ENCODE measurements around the gene CAMK1D. TPM values are rescaled to one million over a fixed set of nuclear protein-coding genes. Genes with fewer than 3 reads are reported as not detected.
"Not testable (repeated sequence)": the region's sequence is repeated elsewhere in the genome, so short reads cannot be mapped to it uniquely, and the experiment has no call there.

The CAMK1D gene
- total and polyA plus RNA-seq, 4 donors = 1.9 to 19.0 (median 7.6) TPM

- H3K4me1 ChIP-seq (ENCODE audit: control insufficient read depth in 1 of 2, insufficient read depth in 2 of 2, low read length in 2 of 2) = no peaks in the 10 kb centered on the region
- 87 to 89% methylated on average over 6 of the region's 6 CpGs for WGBS, 2 donors
- no peak overlapping the region for H3K4me3 ChIP-seq (ENCODE audit: low read length in 2 of 2)
- intact Hi-C loops (cut with DNase I) = loop anchor here in 1 of 2 donors (2.0 kb wide), 1 partner anchor 29 kb away; no protein-coding TSS in a partner anchor
- H3K9me3 ChIP-seq (ENCODE audit: control insufficient read depth, low read length) = no peaks in the 10 kb centered on the region
- H3K27me3 ChIP-seq (ENCODE audit: control insufficient read depth in 1 of 2, insufficient read depth in 2 of 2, low read length in 1 of 2) = no peaks in the 10 kb centered on the region
- DNase-seq (no peak), ATAC-seq (ENCODE audit: low FRiP score) (no peak)
- no peaks in the 10 kb centered on the region for H3K36me3 ChIP-seq (ENCODE audit: control insufficient read depth in 1 of 2, insufficient read depth in 2 of 2, low read length in 1 of 2)
- H3K27ac ChIP-seq (ENCODE audit: low read depth in 1 of 2, low read length in 2 of 2) = no peak overlapping the region
Observed at GRCh38 chr10:12542133-12542670, 192.9 kb downstream of the CAMK1D start.

- no peaks in the 10 kb centered on the region for H3K4me1 ChIP-seq (ENCODE audit: control insufficient read depth in 1 of 2, insufficient read depth in 2 of 2, low read length in 2 of 2)
- DNase-seq = no peak
- 63 to 65% methylated on average over 3 of the region's 3 CpGs for WGBS, 2 donors
- no peak overlapping the region for H3K4me3 ChIP-seq (ENCODE audit: low read length in 2 of 2)
- H3K27ac ChIP-seq (ENCODE audit: low read depth in 1 of 2, low read length in 2 of 2) = no peak overlapping the region
- no peaks in the 10 kb centered on the region for H3K36me3 ChIP-seq (ENCODE audit: control insufficient read depth in 1 of 2, insufficient read depth in 2 of 2, low read length in 1 of 2)
- H3K9me3 ChIP-seq (ENCODE audit: control insufficient read depth, low read length) = no peaks in the 10 kb centered on the region
- ATAC-seq (ENCODE audit: low FRiP score) = no peak
- intact Hi-C loops (cut with DNase I) = loop anchor here in 1 of 2 donors (2.0 kb wide), 1 partner anchor 31 kb away; no protein-coding TSS in a partner anchor
- no peaks in the 10 kb centered on the region for H3K27me3 ChIP-seq (ENCODE audit: control insufficient read depth in 1 of 2, insufficient read depth in 2 of 2, low read length in 1 of 2)
Observed at GRCh38 chr10:12543589-12543988, 194.2 kb downstream of the CAMK1D start.

GRCh38 chr10:12546160-12546802 is 196.9 kb downstream of the CAMK1D start:
- H3K9me3 ChIP-seq (ENCODE audit: control insufficient read depth, low read length); H3K4me1 ChIP-seq (ENCODE audit: control insufficient read depth in 1 of 2, insufficient read depth in 2 of 2, low read length in 2 of 2); DNase-seq; H3K36me3 ChIP-seq (ENCODE audit: control insufficient read depth in 1 of 2, insufficient read depth in 2 of 2, low read length in 1 of 2); H3K27ac ChIP-seq (ENCODE audit: low read depth in 1 of 2, low read length in 2 of 2); H3K4me3 ChIP-seq (ENCODE audit: low read length in 2 of 2); ATAC-seq (ENCODE audit: low FRiP score); intact Hi-C loops (cut with DNase I); H3K27me3 ChIP-seq (ENCODE audit: control insufficient read depth in 1 of 2, insufficient read depth in 2 of 2, low read length in 1 of 2): not testable (repeated sequence)
- 97 to 99% methylated on average over 9 to 10 of the region's 10 CpGs for WGBS, 2 donors

- Histone ChIP-seq H3K36me3 (ENCODE audit: control insufficient read depth in 1 of 2, insufficient read depth in 2 of 2, low read length in 1 of 2) (no peaks in the 10 kb centered on the region), H3K9me3 (ENCODE audit: control insufficient read depth, low read length) (no peaks in the 10 kb centered on the region), H3K4me3 (ENCODE audit: low read length in 2 of 2) (no peak overlapping the region), H3K27ac (ENCODE audit: low read depth in 1 of 2, low read length in 2 of 2) (no peak overlapping the region), H3K4me1 (ENCODE audit: control insufficient read depth in 1 of 2, insufficient read depth in 2 of 2, low read length in 2 of 2) (no peaks in the 10 kb centered on the region), H3K27me3 (ENCODE audit: control insufficient read depth in 1 of 2, insufficient read depth in 2 of 2, low read length in 1 of 2) (no peaks in the 10 kb centered on the region)
- intact Hi-C loops (cut with DNase I) = no loop called here
- DNase-seq = no peak
- no peak for ATAC-seq (ENCODE audit: low FRiP score)
- WGBS, 2 donors = 21 to 31% methylated on average over 6 of the region's 6 CpGs
Observed at GRCh38 chr10:12547301-12547771, 198.0 kb downstream of the CAMK1D start.

GRCh38 chr10:12549297-12549696 is 199.9 kb downstream of the CAMK1D start:
- Histone ChIP-seq H3K27me3 (ENCODE audit: control insufficient read depth in 1 of 2, insufficient read depth in 2 of 2, low read length in 1 of 2) (no peaks in the 10 kb centered on the region), H3K36me3 (ENCODE audit: control insufficient read depth in 1 of 2, insufficient read depth in 2 of 2, low read length in 1 of 2) (no peaks in the 10 kb centered on the region), H3K4me1 (ENCODE audit: control insufficient read depth in 1 of 2, insufficient read depth in 2 of 2, low read length in 2 of 2) (no peaks in the 10 kb centered on the region), H3K27ac (ENCODE audit: low read depth in 1 of 2, low read length in 2 of 2) (no peak overlapping the region), H3K9me3 (ENCODE audit: control insufficient read depth, low read length) (no peaks in the 10 kb centered on the region), H3K4me3 (ENCODE audit: low read length in 2 of 2) (no peak overlapping the region)
- intact Hi-C loops (cut with DNase I) = no loop called here
- no peak for DNase-seq
- ATAC-seq (ENCODE audit: low FRiP score) = no peak
- WGBS, 2 donors = 83 to 86% methylated on average over 5 of the region's 5 CpGs

GRCh38 chr10:12550994-12551393 is 201.6 kb downstream of the CAMK1D start:
- H3K27ac ChIP-seq (ENCODE audit: low read depth in 1 of 2, low read length in 2 of 2) = no peak overlapping the region
- no peak overlapping the region for H3K4me3 ChIP-seq (ENCODE audit: low read length in 2 of 2)
- H3K9me3 ChIP-seq (ENCODE audit: control insufficient read depth, low read length) = no peaks in the 10 kb centered on the region
- ATAC-seq (ENCODE audit: low FRiP score) = no peak
- intact Hi-C loops (cut with DNase I) = no loop called here
- no peaks in the 10 kb centered on the region for H3K4me1 ChIP-seq (ENCODE audit: control insufficient read depth in 1 of 2, insufficient read depth in 2 of 2, low read length in 2 of 2)
- no peaks in the 10 kb centered on the region for H3K36me3 ChIP-seq (ENCODE audit: control insufficient read depth in 1 of 2, insufficient read depth in 2 of 2, low read length in 1 of 2)
- no peak for DNase-seq
- no peaks in the 10 kb centered on the region for H3K27me3 ChIP-seq (ENCODE audit: control insufficient read depth in 1 of 2, insufficient read depth in 2 of 2, low read length in 1 of 2)
- 98% methylated on average over 8 of the region's 8 CpGs for WGBS, 2 donors

- Histone ChIP-seq H3K27me3 (ENCODE audit: control insufficient read depth in 1 of 2, insufficient read depth in 2 of 2, low read length in 1 of 2) (no peaks in the 10 kb centered on the region), H3K36me3 (ENCODE audit: control insufficient read depth in 1 of 2, insufficient read depth in 2 of 2, low read length in 1 of 2) (no peaks in the 10 kb centered on the region), H3K27ac (ENCODE audit: low read depth in 1 of 2, low read length in 2 of 2) (no peak overlapping the region), H3K4me1 (ENCODE audit: control insufficient read depth in 1 of 2, insufficient read depth in 2 of 2, low read length in 2 of 2) (no peaks in the 10 kb centered on the region), H3K9me3 (ENCODE audit: control insufficient read depth, low read length) (no peaks in the 10 kb centered on the region), H3K4me3 (ENCODE audit: low read length in 2 of 2) (no peak overlapping the region)
- ATAC-seq (ENCODE audit: low FRiP score) (no peak), DNase-seq (no peak)
- WGBS, 2 donors = 78 to 90% methylated on average over 5 of the region's 5 CpGs
- intact Hi-C loops (cut with DNase I) = no loop called here
Observed at GRCh38 chr10:12556039-12556438, 206.7 kb downstream of the CAMK1D start.

- no peaks in the 10 kb centered on the region for H3K36me3 ChIP-seq (ENCODE audit: control insufficient read depth in 1 of 2, insufficient read depth in 2 of 2, low read length in 1 of 2)
- DNase-seq (no peak), ATAC-seq (ENCODE audit: low FRiP score) (no peak)
- no peaks in the 10 kb centered on the region for H3K9me3 ChIP-seq (ENCODE audit: control insufficient read depth, low read length)
- no peak overlapping the region for H3K4me3 ChIP-seq (ENCODE audit: low read length in 2 of 2)
- H3K27me3 ChIP-seq (ENCODE audit: control insufficient read depth in 1 of 2, insufficient read depth in 2 of 2, low read length in 1 of 2) = no peaks in the 10 kb centered on the region
- H3K27ac ChIP-seq (ENCODE audit: low read depth in 1 of 2, low read length in 2 of 2) = no peak overlapping the region
- H3K4me1 ChIP-seq (ENCODE audit: control insufficient read depth in 1 of 2, insufficient read depth in 2 of 2, low read length in 2 of 2) = no peaks in the 10 kb centered on the region
- WGBS, 2 donors = 63 to 69% methylated on average over 11 of the region's 11 CpGs
- intact Hi-C loops (cut with DNase I) = no loop called here
Observed at GRCh38 chr10:12559578-12560178, 210.3 kb downstream of the CAMK1D start.

GRCh38 chr10:12561307-12561706 is 212.0 kb downstream of the CAMK1D start:
- no peak overlapping the region for H3K4me3 ChIP-seq (ENCODE audit: low read length in 2 of 2)
- intact Hi-C loops (cut with DNase I) = no loop called here
- no peaks in the 10 kb centered on the region for H3K27me3 ChIP-seq (ENCODE audit: control insufficient read depth in 1 of 2, insufficient read depth in 2 of 2, low read length in 1 of 2)
- no peaks in the 10 kb centered on the region for H3K36me3 ChIP-seq (ENCODE audit: control insufficient read depth in 1 of 2, insufficient read depth in 2 of 2, low read length in 1 of 2)
- whole genome bisulfite sequencing, 2 donors = 91 to 93% methylated on average over 8 of the region's 8 CpGs
- ATAC-seq (ENCODE audit: low FRiP score) (no peak), DNase-seq (no peak)
- H3K27ac ChIP-seq (ENCODE audit: low read depth in 1 of 2, low read length in 2 of 2) = no peak overlapping the region
- no peaks in the 10 kb centered on the region for H3K4me1 ChIP-seq (ENCODE audit: control insufficient read depth in 1 of 2, insufficient read depth in 2 of 2, low read length in 2 of 2)
- H3K9me3 ChIP-seq (ENCODE audit: control insufficient read depth, low read length) = no peaks in the 10 kb centered on the region

Data from aorta (tissue), 5 donors.